GM10847 (cell line): Measurements from ENCODE around the gene PIK3C2G.

ENCODE experiments used
- POLR2A ChIP-seq: IDR thresholded peaks from 2 replicates; pipeline ENCODE4 v1.6.1; 2011; ENCODE audit not compliant: insufficient read length; ENCODE audit errors: extremely low read depth

PIK3C2G gene

GRCh38 chr12:18439541-18439940, 178.2 kb downstream of the PIK3C2G start:
- TF ChIP-seq POLR2A = no peak

GRCh38 chr12:18443768-18444437, 182.6 kb downstream of the PIK3C2G start:
- no peak for TF ChIP-seq POLR2A

GRCh38 chr12:18446061-18446644, 184.8 kb downstream of the PIK3C2G start:
- TF ChIP-seq POLR2A = no peak

GRCh38 chr12:18454330-18454729, 193.0 kb downstream of the PIK3C2G start:
- TF ChIP-seq POLR2A = no peak

- no peak for TF ChIP-seq POLR2A
These were observed 195.0 kb downstream of the PIK3C2G start for GRCh38 chr12:18456344-18456743.

- no peak for TF ChIP-seq POLR2A
These were observed 196.0 kb downstream of the PIK3C2G start for GRCh38 chr12:18457362-18457761.

GRCh38 chr12:18461758-18462157, 200.4 kb downstream of the PIK3C2G start:
- TF ChIP-seq POLR2A = no peak

- TF ChIP-seq POLR2A = no peak
These were observed 201.1 kb downstream of the PIK3C2G start for GRCh38 chr12:18462442-18462841.

- no peak for TF ChIP-seq POLR2A
These were observed 206.4 kb downstream of the PIK3C2G start for GRCh38 chr12:18467620-18468245.

- no peak for TF ChIP-seq POLR2A
These were observed 207.1 kb downstream of the PIK3C2G start for GRCh38 chr12:18468246-18469075.

GRCh38 chr12:18470251-18470650, 208.9 kb downstream of the PIK3C2G start:
- TF ChIP-seq POLR2A = no peak

GRCh38 chr12:18472304-18472703, 211.0 kb downstream of the PIK3C2G start:
- TF ChIP-seq POLR2A = no peak

- TF ChIP-seq POLR2A = no peak
These were observed 211.5 kb downstream of the PIK3C2G start for GRCh38 chr12:18472806-18473205.

- no peak for TF ChIP-seq POLR2A
These were observed 215.5 kb downstream of the PIK3C2G start for GRCh38 chr12:18476861-18477260.

GRCh38 chr12:18479256-18479655, 217.9 kb downstream of the PIK3C2G start:
- no peak for TF ChIP-seq POLR2A
